ENCODE measurements around the gene MAPK9.

MAPK9 gene

GRCh38 chr5:180205916-180206315, 86.0 kb downstream of the MAPK9 start:
- no peak for DNase-seq (ENCODE audit: low read depth)

- no peak for DNase-seq (ENCODE audit: low read depth)
Observed at GRCh38 chr5:180204276-180204819, 87.5 kb downstream of the MAPK9 start.

- no peak for DNase-seq (ENCODE audit: low read depth)
Observed at GRCh38 chr5:180202939-180203573, 88.8 kb downstream of the MAPK9 start.

GRCh38 chr5:180201051-180201987, 90.6 kb downstream of the MAPK9 start:
- no peak for DNase-seq (ENCODE audit: low read depth)

GRCh38 chr5:180199390-180199789, 92.5 kb downstream of the MAPK9 start:
- no peak for DNase-seq (ENCODE audit: low read depth)

- DNase-seq (ENCODE audit: low read depth) = no peak
Observed at GRCh38 chr5:180198208-180198607, 93.7 kb downstream of the MAPK9 start.

- no peak for DNase-seq (ENCODE audit: low read depth)
Observed at GRCh38 chr5:180197016-180197702, 94.7 kb downstream of the MAPK9 start.

- DNase-seq (ENCODE audit: low read depth) = no peak
Observed at GRCh38 chr5:180194410-180195345, 97.2 kb downstream of the MAPK9 start.

GRCh38 chr5:180193749-180194375, 98.0 kb downstream of the MAPK9 start:
- DNase-seq (ENCODE audit: low read depth) = no peak

- DNase-seq (ENCODE audit: low read depth) = no peak
Observed at GRCh38 chr5:180191716-180192115, 100.2 kb downstream of the MAPK9 start.

GRCh38 chr5:180187767-180188166, 104.1 kb downstream of the MAPK9 start:
- DNase-seq (ENCODE audit: low read depth) = no peak
